Tibial nerve (tissue), 4 donors: Measurements from ENCODE around the gene TSC22D1. TPM values are rescaled to one million over a fixed set of nuclear protein-coding genes. Genes with fewer than 3 reads are reported as not detected.

Source experiments
- DNase-seq, 2 donors: peaks; one replicate each; pipeline ENCODE4 v3.0.0-alpha.2; 2019; ENCODE audit warnings: low spot score in 2 of 2
- H3K27ac ChIP-seq, 4 donors: fragments of 200-600 bp; sonication (generic) in 3 of 4; one replicate each; pipeline ENCODE4 v1.5.1; 2017 to 2019; ENCODE audit warnings: mild to moderate bottlenecking in 1 of 4
- H3K27me3 ChIP-seq, 2 donors: fragments of 200-600 bp; sonication (generic) in 1 of 2; one replicate each; pipeline versions ENCODE4 v1.5.1 to v1.6.0; 2017 to 2019
- H3K36me3 ChIP-seq, 3 donors: fragments of 200-600 bp; sonication (generic); one replicate each; pipeline ENCODE4 v1.5.1; 2018 to 2019
- H3K4me1 ChIP-seq, 4 donors: fragments of 200-600 bp; sonication (generic) in 3 of 4; one replicate each; pipeline ENCODE4 v1.5.1; 2017 to 2019
- H3K4me3 ChIP-seq, 4 donors: fragments of 200-600 bp; sonication (generic) in 3 of 4; one replicate each; pipeline ENCODE4 v1.5.1; 2017 to 2019; ENCODE audit warnings: mild to moderate bottlenecking in 1 of 4, moderate library complexity in 1 of 4
- H3K9me3 ChIP-seq, 4 donors: fragments of 200-600 bp; sonication (generic) in 3 of 4; one replicate each; pipeline ENCODE4 v1.5.1; 2017 to 2019
- CTCF ChIP-seq, 5 experiments: fragments of 200-600 bp in 3 of 5; fragments of 450-650 bp in 2 of 5; sonication (generic) in 3 of 5; IDR thresholded peaks; one replicate each; pipeline ENCODE4 v1.5.1; 2016 to 2019; ENCODE audit warnings: antibody characterized with exemption in 5 of 5, mild to moderate bottlenecking in 3 of 5, moderate library complexity in 2 of 5
- EP300 ChIP-seq, 2 donors: sonication (generic); formaldehyde crosslinking; IDR thresholded peaks; one replicate each; pipeline ENCODE4 v1.6.1; 2017; ENCODE audit warnings: antibody characterized with exemption in 2 of 2, mild to moderate bottlenecking in 1 of 2
- POLR2A ChIP-seq, 2 donors: fragments of 450-650 bp; IDR thresholded peaks; one replicate each; pipeline ENCODE4 v1.6.1; 2017; ENCODE audit warnings: antibody characterized with exemption in 2 of 2, mild to moderate bottlenecking in 2 of 2, moderate library complexity in 2 of 2
- WGBS, 2 donors: methylation state at CpG; one replicate each; pipeline ENCODE4 v1.1.5; 2018; 5-methylcytosine and 5-hydroxymethylcytosine counted together
- total RNA-seq, 4 donors: library from RNA; depleted of rRNA; stranded (reverse); fragments of >200 nt; gene quantifications; one replicate each; pipeline ENCODE4 v1.1.0, GENCODE V29; 2016

TSC22D1 gene
- total RNA-seq, 4 donors from 2014 or later: 203 to 334 (median 213) TPM

- Histone ChIP-seq H3K9me3 (no peaks in the 10 kb centered on the region), H3K4me3 (peak overlapping the region; percentile 65 to 88 (median 76)), H3K4me1 (peaks cover 0 to 36% (median 3%) of the 10 kb centered on the region in 4 donors), H3K27me3 (no peaks in the 10 kb centered on the region), H3K27ac (peak overlapping the region; percentile 91 to 99 (median 98)), H3K36me3 (peaks cover 0 to 20% (median 0%) of the 10 kb centered on the region in 3 donors)
- DNase-seq: no peak
- WGBS, 2 donors: 2 to 3% methylated on average over 5 of the region's 5 CpGs
- TF ChIP-seq CTCF (IDR thresholded peaks at IDR 0.05): peak; percentile 23 to 69 (median 55)
- TF ChIP-seq EP300 (IDR thresholded peaks at IDR 0.05): no peak
- TF ChIP-seq POLR2A (IDR thresholded peaks at IDR 0.05): no peak
Observed at GRCh38 chr13:44437356-44438233, 138.5 kb downstream of the TSC22D1 start.

DNA sequence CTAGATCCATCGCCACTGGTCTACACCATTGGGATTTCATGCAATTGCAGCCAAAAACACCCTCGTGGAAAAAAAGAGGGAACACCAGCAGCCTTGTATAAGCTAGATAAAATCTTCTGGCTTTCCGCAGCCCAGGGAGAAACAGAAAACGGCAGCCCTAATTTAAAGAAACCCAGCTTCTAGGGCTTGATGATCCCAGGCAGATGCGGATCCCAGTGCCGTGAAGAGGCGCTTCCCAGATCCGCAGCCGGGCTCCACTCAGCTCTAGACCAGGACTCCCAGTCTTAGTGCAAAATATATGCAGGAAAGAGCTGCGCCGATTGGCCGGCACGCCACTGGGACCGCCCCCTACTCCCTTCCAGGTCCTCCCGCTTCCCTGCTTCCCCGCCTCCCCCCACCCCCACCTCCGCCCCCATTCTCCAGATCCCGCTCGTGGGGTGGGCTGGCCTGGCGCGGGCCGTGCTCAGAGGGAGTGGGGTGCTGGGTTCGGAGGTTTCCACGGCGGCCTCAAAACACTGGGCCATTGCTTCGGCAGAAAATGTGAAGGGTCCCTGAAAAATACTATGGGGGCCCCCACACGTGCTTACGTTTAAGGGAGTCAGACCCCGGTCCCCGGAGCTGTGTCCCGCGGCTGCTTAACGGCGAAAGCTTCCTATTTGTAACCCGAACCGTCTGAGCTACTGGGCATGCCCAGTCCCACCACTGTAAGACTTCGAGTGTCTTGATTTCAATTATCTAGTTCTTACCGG is 139.4 kb downstream of the TSC22D1 start:
- peak overlapping the region; percentile 65 to 88 (median 76) for H3K4me3 ChIP-seq
- peak overlapping the region; percentile 91 to 99 (median 98) for H3K27ac ChIP-seq
- H3K36me3 ChIP-seq: peaks cover 0 to 20% (median 0%) of the 10 kb centered on the region in 3 donors
- no peaks in the 10 kb centered on the region for H3K27me3 ChIP-seq
- peaks cover 0 to 45% (median 3%) of the 10 kb centered on the region in 4 donors for H3K4me1 ChIP-seq
- 1% methylated on average over 36 to 38 of the region's 38 CpGs for WGBS, 2 donors
- TF ChIP-seq EP300 (IDR thresholded peaks at IDR 0.05): peak; percentile 9 to 100
- peak; percentile 94 to 98 for TF ChIP-seq POLR2A (IDR thresholded peaks at IDR 0.05)
- TF ChIP-seq CTCF (IDR thresholded peaks at IDR 0.05): no peak
- no peaks in the 10 kb centered on the region for H3K9me3 ChIP-seq
- peak; percentile 89 to 92 for DNase-seq

GRCh38 chr13:44435919-44436510 is 140.1 kb downstream of the TSC22D1 start:
- H3K4me1 ChIP-seq: peaks cover 0 to 48% (median 3%) of the 10 kb centered on the region in 4 donors
- peak overlapping the region; percentile 91 to 99 (median 98) for H3K27ac ChIP-seq
- no peaks in the 10 kb centered on the region for H3K9me3 ChIP-seq
- DNase-seq: no peak
- H3K27me3 ChIP-seq: no peaks in the 10 kb centered on the region
- peaks cover 0 to 20% (median 0%) of the 10 kb centered on the region in 3 donors for H3K36me3 ChIP-seq
- WGBS, 2 donors: 1% methylated on average over 9 of the region's 9 CpGs
- no peak for TF ChIP-seq EP300 (IDR thresholded peaks at IDR 0.05)
- no peak for TF ChIP-seq POLR2A (IDR thresholded peaks at IDR 0.05)
- no peak for TF ChIP-seq CTCF (IDR thresholded peaks at IDR 0.05)
- peak overlapping the region; percentile 65 to 88 (median 76) for H3K4me3 ChIP-seq

GRCh38 chr13:44435142-44435918 is 140.8 kb downstream of the TSC22D1 start:
- TF ChIP-seq EP300 (IDR thresholded peaks at IDR 0.05) (peak; percentile 69 to 98), CTCF (IDR thresholded peaks at IDR 0.05) (peak in 1 of 5 experiments; percentile 8), POLR2A (IDR thresholded peaks at IDR 0.05) (peak; percentile 81 to 96)
- Histone ChIP-seq H3K27ac (peak overlapping the region; percentile 91 to 99 (median 98)), H3K27me3 (no peaks in the 10 kb centered on the region), H3K9me3 (no peaks in the 10 kb centered on the region), H3K4me3 (peak overlapping the region; percentile 65 to 88 (median 76)), H3K4me1 (peaks cover 0 to 48% (median 3%) of the 10 kb centered on the region in 4 donors), H3K36me3 (peaks cover 0 to 20% (median 0%) of the 10 kb centered on the region in 3 donors)
- 0 to 1% methylated on average over 38 to 48 of the region's 51 CpGs for WGBS, 2 donors
- DNase-seq: peak; percentile 95 to 98
